Measurements from ENCODE around the gene WDR86.

WDR86 gene

GRCh38 chr7:151427705-151428377 is 18.0 kb upstream of the WDR86 start:
- DNase-seq (ENCODE audit: low read depth in 2 of 2): no peak

- DNase-seq (ENCODE audit: low read depth in 2 of 2): no peak
These were observed 17.3 kb upstream of the WDR86 start for GRCh38 chr7:151426904-151427704.

DNA sequence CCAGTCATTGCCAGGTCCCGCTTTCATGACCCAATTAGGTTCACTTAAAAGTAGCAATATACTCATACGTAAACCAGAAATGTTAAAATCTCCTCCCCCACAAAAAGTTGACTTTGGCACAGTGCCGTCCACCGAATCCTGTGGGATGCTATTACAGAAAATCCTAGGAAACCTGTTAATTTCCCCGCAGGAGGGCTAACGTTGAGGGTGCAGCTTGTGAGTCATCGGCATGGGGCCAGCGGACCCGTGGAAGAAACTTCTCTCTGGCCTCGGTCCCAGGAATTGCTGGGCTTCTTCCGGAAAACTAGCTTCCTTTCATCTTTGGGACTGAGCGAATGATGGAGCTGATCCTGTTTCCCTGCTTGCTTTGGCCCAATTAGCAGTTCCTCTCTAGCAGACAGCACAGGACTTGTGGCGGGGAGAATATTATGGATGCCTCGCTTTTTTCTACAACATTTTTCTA is 16.6 kb upstream of the WDR86 start:
- no peak for DNase-seq (ENCODE audit: low read depth in 2 of 2)

DNA sequence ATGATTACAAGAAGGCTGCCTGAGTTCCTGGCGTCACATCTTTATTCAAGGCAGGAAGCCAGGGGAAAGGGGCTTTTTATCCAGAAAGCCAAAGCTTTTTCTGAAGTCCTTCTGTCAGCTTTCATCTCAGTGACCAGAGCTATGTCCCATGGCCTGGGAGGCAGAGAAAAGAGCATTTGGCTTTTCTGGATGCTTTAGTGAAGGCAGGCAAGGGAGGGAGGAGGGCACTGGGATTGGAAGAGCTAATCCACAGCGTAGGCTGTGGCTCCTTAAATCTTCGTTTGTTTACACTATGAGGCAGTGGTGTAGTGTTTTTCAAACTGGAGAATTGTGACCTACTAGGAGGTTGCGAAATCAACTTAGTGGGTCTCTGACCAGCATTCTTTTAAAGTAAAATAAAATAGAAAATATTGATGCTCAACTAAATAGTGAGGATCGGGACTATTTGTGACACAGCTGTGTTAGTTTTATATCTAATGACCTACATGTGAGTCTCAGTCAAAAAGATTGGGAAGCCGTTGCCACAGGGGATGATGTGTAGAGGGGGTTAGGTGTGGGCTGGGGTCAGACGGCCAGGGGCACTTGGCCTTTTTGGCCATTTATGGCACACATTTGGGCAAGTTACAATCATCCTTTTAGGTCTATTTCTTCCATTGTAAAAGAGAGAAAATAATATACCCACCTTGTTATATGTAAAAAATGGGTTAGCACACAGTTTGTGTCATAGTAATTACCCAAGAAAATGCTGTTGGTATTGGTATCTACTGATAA is 16.0 kb upstream of the WDR86 start:
- DNase-seq (ENCODE audit: low read depth in 2 of 2): no peak

- DNase-seq (ENCODE audit: low read depth in 2 of 2): no peak
These were observed 15.0 kb upstream of the WDR86 start for GRCh38 chr7:151424799-151425198.

DNA sequence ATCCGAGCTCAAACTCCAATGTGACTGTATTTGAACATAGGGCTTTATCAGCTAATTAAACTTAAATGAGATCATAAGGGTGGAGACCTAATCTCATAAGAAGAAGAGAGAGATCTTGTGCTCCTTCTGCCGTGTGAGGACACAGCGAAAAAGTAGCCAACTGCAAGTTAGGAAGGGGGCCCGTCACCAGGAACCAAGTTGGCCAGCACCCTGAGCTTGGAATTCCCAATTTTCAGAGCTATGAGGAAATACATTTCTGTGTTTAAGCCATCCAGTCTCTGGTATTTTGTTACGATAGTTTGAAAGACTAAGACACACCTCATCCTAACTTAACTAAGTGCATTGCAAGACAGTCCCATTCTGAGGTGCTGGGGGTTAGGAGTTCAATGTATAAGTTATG is 14.1 kb upstream of the WDR86 start:
- DNase-seq (ENCODE audit: low read depth in 2 of 2): no peak

- no peak for DNase-seq (ENCODE audit: low read depth in 2 of 2)
These were observed 13.4 kb upstream of the WDR86 start for GRCh38 chr7:151423226-151423625.

- no peak for DNase-seq (ENCODE audit: low read depth in 2 of 2)
These were observed 12.4 kb upstream of the WDR86 start for GRCh38 chr7:151422212-151422611.

GRCh38 chr7:151420144-151420543 is 10.3 kb upstream of the WDR86 start:
- no peak for DNase-seq (ENCODE audit: low read depth in 2 of 2)

GRCh38 chr7:151416941-151417315 is 7.1 kb upstream of the WDR86 start:
- DNase-seq (ENCODE audit: low read depth in 2 of 2): no peak

DNA sequence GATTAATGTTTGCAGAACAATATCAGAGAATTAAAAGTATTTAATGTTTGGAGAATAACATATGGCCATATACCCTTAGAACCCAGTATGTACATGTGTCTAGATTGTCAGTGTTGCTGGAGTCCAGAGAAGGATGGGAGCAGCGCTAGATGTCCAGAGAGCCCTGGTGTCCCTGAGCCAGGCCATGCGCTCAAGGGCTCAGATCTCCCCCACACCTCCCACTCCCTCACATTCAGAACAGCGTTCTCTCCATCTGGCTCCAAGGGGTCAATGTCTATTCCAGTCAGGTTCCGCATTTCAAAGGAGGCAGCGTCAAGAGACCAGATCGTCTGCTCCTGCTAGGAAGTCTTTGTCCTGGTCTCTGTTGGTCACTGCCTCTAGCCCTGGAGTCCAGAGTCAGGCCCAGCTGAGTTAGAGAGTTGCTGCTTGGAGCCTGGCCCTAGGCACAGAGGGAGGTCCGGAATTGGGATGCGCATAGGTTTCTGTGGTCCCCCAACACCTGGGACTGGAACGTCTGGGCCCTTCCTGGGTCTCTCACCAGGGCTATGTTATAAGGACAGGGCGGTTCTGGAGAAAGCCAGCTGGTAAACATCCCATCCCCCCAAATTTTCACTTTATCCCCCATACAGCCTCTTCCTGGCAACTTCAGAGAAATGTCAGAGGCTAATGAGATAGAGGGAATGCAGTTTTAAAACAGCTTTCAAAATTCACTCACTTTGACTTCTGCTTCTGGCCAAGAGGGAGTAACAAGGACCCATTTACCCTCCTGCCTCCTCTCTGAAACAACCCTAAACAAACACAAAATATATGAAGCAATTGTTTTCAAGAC is 6.5 kb upstream of the WDR86 start:
- DNase-seq (ENCODE audit: low read depth in 2 of 2): no peak

- no peak for DNase-seq (ENCODE audit: low read depth in 2 of 2)
These were observed 5.7 kb upstream of the WDR86 start for GRCh38 chr7:151415375-151416105.

GRCh38 chr7:151413241-151413640 is 3.4 kb upstream of the WDR86 start:
- no peak for DNase-seq (ENCODE audit: low read depth in 2 of 2)

GRCh38 chr7:151412318-151412717 is 2.5 kb upstream of the WDR86 start:
- DNase-seq (ENCODE audit: low read depth in 2 of 2): no peak

GRCh38 chr7:151411551-151411950 is 1.7 kb upstream of the WDR86 start:
- DNase-seq (ENCODE audit: low read depth in 2 of 2): no peak

DNA sequence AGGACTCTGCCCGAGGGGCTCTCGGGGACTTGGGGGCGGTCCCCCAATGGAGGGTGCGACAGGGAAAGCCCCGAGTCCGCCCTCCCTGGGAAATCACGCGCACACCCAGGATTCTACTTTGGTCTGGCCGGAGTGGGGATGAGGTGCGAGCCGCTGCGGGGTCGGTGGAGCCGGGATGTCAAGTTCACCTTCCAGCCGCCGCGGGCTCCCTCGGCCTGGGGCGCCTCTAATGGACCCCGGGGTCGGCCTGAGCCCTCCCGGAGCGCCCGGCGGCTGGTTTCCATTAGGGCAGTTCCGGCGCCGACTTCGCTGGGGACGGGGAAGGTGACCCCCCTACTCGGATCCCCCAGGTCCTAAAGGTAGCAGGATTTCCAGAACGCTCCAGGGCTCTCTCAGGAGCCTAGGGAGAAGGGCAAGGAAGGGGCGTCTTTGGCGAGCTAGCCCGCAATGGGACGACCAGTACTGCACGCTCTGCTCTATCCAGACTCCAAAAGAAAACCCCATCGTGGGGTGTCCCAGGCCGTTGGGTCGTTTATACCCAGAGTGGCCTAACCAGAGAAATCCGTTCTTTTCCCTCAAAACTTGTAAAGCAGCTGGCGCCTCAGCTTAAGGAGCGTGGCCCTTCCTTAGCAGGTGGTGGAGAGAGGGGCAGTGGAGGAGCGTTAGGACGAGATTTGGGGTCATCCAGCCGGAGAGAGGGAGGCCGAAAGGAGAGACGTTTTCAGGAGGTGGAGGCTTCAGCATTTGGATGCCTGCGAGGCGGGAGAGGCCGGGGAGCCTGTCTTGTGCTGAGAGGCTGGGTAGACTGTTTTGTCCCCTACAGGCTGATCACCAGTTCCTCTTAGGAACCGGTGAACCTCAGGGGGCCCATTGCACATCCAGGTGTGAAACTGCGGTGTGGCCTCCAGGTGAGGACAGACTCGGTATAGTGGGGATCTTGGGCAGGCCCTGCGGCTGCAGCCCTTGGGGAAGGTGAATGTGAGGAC is 860 bp upstream of the WDR86 start:
- no peak for DNase-seq (ENCODE audit: low read depth in 2 of 2)

DNA sequence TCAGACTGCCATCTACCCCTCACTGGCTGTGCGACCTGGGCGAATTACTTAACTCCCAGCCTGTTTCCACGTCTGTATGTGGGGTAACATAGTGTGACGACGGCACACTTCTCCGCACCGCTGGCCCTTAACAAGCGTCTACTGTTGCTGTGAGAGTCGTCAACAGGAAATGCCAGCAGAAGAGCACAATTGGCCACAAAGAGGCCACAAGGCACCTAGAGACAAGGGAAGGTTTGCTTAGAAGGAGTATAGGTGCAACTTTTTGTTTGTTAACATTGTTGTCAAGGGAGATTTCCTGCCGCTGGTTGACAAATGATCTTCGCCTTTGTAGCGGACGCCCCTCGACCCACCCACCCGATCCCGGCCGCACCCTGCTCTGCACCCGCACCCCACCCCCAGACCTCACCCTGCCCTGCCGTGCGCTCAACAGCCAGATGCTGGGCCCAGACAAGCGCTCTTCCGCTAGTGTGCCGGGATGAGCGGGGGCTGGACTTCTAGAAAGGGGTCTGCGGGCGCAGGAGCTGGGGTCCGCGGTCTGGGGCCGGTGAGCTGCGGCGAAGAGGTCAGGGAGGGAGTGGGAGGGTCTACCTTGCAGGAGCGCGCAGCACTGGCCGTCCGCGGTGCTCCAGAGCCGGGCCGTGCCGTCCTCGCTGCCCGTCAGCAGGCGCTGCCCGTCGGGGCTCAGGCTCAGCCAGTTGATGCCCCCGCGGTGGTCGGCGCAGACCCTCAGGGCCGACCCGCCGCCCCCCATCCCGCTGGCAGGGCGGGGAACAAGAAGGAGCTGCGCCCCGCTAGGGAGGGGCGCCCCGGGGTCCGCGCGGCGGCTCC is 785 bp downstream of the WDR86 start:
- DNase-seq (ENCODE audit: low read depth in 2 of 2): peak in 1 of 2 donors; percentile 17

- DNase-seq (ENCODE audit: low read depth in 2 of 2): no peak
These were observed 1.4 kb downstream of the WDR86 start for GRCh38 chr7:151408498-151408838.
